Measurements from ENCODE around the gene OSBPL5.

DNA sequence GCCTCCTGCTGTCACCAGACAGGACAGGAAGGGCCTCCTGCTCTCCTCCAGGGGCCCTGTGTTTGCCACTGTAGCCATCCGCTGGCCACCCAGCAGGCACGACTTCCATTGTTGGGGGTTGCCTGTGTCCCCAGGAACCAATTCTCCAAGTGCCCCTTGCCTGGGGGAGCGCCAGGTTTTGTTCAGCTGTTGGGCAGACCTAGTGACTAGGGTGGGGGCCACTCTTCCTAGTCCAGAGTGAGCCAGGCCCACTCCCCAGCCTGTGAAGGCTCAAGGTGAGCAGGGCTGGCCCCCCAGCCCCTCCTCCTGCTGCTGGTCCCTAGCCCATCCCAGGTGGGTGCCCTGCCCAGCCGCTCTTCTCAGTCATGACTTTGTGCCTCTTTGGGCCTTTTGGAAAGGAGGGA lies 30.9 kb downstream of the OSBPL5 start:
- no peak for TF ChIP-seq SUZ12 (IDR thresholded peaks at IDR 0.05; ENCODE audit: extremely low read depth, insufficient read depth, insufficient read length)
- TF ChIP-seq YY1 (IDR thresholded peaks at IDR 0.05; ENCODE audit: insufficient read depth, insufficient read length) = no peak
- no peak for TF ChIP-seq ZNF274 (IDR thresholded peaks at IDR 0.05; ENCODE audit: low read depth, low read length)
